ENCODE data around the gene MED8. TPM values are rescaled to one million over a fixed set of nuclear protein-coding genes. Genes with fewer than 3 reads are reported as not detected.

MED8 gene
- total RNA-seq, 4 donors from 2014 or later: 27.6 to 34.1 (median 32.0) TPM

DNA sequence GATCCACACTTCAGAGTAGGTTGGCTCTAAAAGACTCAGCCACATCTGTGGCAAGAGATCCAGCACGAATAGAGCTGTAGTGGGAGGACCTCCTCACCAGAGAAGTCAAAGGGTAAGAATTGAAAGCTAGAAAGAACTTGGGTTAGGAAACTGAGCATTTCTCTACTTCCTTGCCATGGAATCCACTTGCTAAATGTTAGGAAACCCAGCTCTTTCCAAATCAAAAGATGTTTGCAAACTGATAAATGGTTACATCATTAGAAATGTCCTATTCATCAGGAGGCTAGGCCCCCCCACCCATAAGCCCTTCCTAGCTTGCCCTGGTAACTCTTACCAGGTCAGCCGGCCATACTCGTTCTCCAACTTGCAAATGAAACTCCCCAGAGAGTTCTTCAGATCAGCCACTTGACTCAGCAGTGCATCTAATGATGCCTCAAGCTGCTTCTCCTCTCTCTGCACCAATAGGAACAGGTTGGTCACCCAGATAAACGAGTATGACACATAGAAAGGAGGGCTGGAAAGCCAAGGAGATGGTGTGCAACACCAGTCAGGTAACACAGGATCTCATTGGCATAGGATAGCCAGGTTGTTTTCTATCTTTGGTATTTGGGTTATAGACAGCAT is 1.5 kb downstream of the MED8 start:
- H3K4me3 ChIP-seq: peak overlapping the region in 3 of 4 donors; percentile 81 to 92 (median 90)
- no peaks in the 10 kb centered on the region for H3K27me3 ChIP-seq
- no peaks in the 10 kb centered on the region for H3K9me3 ChIP-seq
- intact Hi-C loops (cut with DNase I): no loop called here
- TF ChIP-seq POLR2A (IDR thresholded peaks at IDR 0.05; ENCODE audit: low read depth): no peak
- TF ChIP-seq, protein P1, sequence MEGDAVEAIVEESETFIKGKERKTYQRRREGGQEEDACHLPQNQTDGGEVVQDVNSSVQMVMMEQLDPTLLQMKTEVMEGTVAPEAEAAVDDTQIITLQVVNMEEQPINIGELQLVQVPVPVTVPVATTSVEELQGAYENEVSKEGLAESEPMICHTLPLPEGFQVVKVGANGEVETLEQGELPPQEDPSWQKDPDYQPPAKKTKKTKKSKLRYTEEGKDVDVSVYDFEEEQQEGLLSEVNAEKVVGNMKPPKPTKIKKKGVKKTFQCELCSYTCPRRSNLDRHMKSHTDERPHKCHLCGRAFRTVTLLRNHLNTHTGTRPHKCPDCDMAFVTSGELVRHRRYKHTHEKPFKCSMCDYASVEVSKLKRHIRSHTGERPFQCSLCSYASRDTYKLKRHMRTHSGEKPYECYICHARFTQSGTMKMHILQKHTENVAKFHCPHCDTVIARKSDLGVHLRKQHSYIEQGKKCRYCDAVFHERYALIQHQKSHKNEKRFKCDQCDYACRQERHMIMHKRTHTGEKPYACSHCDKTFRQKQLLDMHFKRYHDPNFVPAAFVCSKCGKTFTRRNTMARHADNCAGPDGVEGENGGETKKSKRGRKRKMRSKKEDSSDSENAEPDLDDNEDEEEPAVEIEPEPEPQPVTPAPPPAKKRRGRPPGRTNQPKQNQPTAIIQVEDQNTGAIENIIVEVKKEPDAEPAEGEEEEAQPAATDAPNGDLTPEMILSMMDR (IDR thresholded peaks at IDR 0.05): no peak
- no peak for TF ChIP-seq POLR2AphosphoS5 (IDR thresholded peaks at IDR 0.05)
- no peak for TF ChIP-seq EP300 (IDR thresholded peaks at IDR 0.05)
- H3K36me3 ChIP-seq: peaks cover 35 to 47% (median 42%) of the 10 kb centered on the region in 4 donors
- no peak overlapping the region for H3K27ac ChIP-seq (replicated peaks in 1 of 4)
- peaks cover 24 to 40% (median 30%) of the 10 kb centered on the region in 4 donors for H3K4me1 ChIP-seq
- WGBS: 82% methylated on average over 4 of the region's 4 CpGs
- DNase-seq (ENCODE audit: extremely low spot score): no peak

- H3K27ac ChIP-seq (replicated peaks in 1 of 4): no peak overlapping the region
- H3K4me1 ChIP-seq: peaks cover 36 to 49% (median 40%) of the 10 kb centered on the region in 4 donors
- WGBS: 90% methylated on average over 6 of the region's 6 CpGs
- intact Hi-C loops (cut with DNase I): no loop called here
- H3K27me3 ChIP-seq: no peaks in the 10 kb centered on the region
- H3K36me3 ChIP-seq: peaks cover 35 to 61% (median 51%) of the 10 kb centered on the region in 4 donors
- DNase-seq (ENCODE audit: extremely low spot score): no peak
- no peak overlapping the region for H3K4me3 ChIP-seq
- TF ChIP-seq, protein P1 (IDR thresholded peaks at IDR 0.05): no peak
- TF ChIP-seq POLR2A (IDR thresholded peaks at IDR 0.05; ENCODE audit: low read depth) (no peak), EP300 (IDR thresholded peaks at IDR 0.05) (no peak), POLR2AphosphoS5 (IDR thresholded peaks at IDR 0.05) (no peak)
- no peaks in the 10 kb centered on the region for H3K9me3 ChIP-seq
Measured at GRCh38 chr1:43386676-43387075, 2.9 kb downstream of the MED8 start.

DNA sequence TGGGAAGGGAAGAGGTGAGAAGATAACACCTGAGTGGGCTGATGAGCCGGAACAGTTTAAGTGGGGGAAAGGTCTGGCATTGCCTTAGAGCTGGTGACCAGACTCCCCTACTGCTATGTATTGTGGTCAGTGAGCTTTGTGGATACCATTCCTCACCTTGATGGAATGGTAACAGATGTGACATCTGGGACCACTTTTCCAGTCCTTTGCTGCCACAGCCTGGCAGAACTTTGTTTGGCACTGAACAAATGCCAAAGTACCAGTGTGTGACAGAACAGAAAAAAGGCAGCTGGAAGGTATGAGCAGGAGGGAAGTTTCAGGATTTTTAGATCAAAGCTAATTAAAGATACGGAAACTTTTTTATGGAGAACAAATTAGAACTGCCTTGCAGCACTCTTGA is 6.2 kb downstream of the MED8 start:
- Histone ChIP-seq H3K4me1 (peaks cover 20 to 28% (median 23%) of the 10 kb centered on the region in 4 donors), H3K27me3 (no peaks in the 10 kb centered on the region), H3K9me3 (no peaks in the 10 kb centered on the region), H3K4me3 (no peak overlapping the region), H3K36me3 (peaks cover 35 to 70% (median 59%) of the 10 kb centered on the region in 4 donors), H3K27ac (replicated peaks in 1 of 4) (no peak overlapping the region)
- intact Hi-C loops (cut with DNase I): no loop called here
- DNase-seq (ENCODE audit: extremely low spot score): no peak
- WGBS: 100% methylated on average over 2 of the region's 2 CpGs
- TF ChIP-seq EP300 (IDR thresholded peaks at IDR 0.05): no peak
- TF ChIP-seq, protein P1 (IDR thresholded peaks at IDR 0.05): peak in 1 of 3 experiments; percentile 5

DNA sequence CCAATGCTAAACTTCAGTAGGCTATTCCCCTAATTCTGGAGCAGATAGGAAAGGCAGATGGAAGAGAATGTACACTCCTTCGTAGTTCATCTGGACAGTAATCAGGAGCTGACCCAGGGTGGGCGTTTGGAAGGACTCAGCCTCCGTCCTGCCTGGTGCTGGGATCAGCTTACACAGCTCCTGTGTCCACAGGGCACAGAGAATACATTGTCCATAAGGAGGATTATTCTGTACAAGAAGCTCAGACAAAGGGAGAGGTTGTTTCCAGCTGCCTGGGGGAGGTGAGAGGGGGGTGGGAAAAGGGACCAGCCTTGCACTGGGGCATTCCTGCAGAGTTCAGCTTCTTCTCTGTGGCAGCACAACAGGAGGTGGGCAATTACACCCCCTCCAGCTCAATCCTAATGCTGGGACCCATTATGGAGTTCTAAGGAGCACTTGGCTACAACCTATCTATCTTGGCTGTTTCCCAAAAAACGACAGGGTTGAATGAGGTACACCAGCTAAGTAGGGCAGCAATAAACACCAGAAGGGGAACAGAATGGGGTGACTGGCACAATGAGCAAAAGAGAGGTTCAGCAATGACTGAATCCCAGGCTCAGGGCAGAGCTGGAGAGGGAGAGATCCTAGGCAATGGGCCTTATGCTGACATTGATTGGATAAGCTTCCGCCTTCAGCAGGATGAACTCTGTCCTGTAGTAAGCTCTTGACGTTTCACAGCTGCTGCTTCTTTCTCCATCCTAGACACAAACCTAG is 7.4 kb downstream of the MED8 start:
- H3K4me3 ChIP-seq: no peak overlapping the region
- H3K9me3 ChIP-seq: no peaks in the 10 kb centered on the region
- WGBS: 40% methylated on average over 6 of the region's 6 CpGs
- no peak for TF ChIP-seq EP300 (IDR thresholded peaks at IDR 0.05)
- no peak for TF ChIP-seq POLR2A (IDR thresholded peaks at IDR 0.05; ENCODE audit: low read depth)
- TF ChIP-seq POLR2AphosphoS5 (IDR thresholded peaks at IDR 0.05): no peak
- TF ChIP-seq, protein P1 (IDR thresholded peaks at IDR 0.05): no peak
- peaks cover 12 to 16% (median 15%) of the 10 kb centered on the region in 4 donors for H3K4me1 ChIP-seq
- no peaks in the 10 kb centered on the region for H3K27me3 ChIP-seq
- intact Hi-C loops (cut with DNase I): no loop called here
- H3K36me3 ChIP-seq: peaks cover 35 to 65% (median 56%) of the 10 kb centered on the region in 4 donors
- no peak for DNase-seq (ENCODE audit: extremely low spot score)
- H3K27ac ChIP-seq (replicated peaks in 1 of 4): peak overlapping the region in 2 of 4 donors; percentile 2 to 31
